Transverse colon (tissue), 4 donors: ENCODE results near the gene TCF7L2. TPM values are rescaled to one million over a fixed set of nuclear protein-coding genes. Genes with fewer than 3 reads are reported as not detected.

Experiments used
- DNase-seq: peaks from one replicate; pipeline ENCODE4 v3.0.0-alpha.2; 2019
- H3K27ac ChIP-seq, 4 donors: fragments of 200-600 bp; sonication (generic); 2 replicates each; pipeline ENCODE4 v1.5.1; 2016 to 2018; ENCODE audit warnings: inconsistent platforms in 4 of 4
- H3K27me3 ChIP-seq: fragments of 200-600 bp; sonication (generic); 2 replicates; pipeline ENCODE4 v1.5.1; 2017; ENCODE audit warnings: inconsistent platforms
- H3K36me3 ChIP-seq, 4 donors: fragments of 200-600 bp; sonication (generic); 2 replicates each; pipeline ENCODE4 v1.5.1; 2017 to 2019; ENCODE audit warnings: inconsistent platforms in 4 of 4
- H3K4me1 ChIP-seq, 4 donors: fragments of 200-600 bp; sonication (generic); 2 replicates each; pipeline ENCODE4 v1.5.1; 2017 to 2020; ENCODE audit warnings: inconsistent platforms in 4 of 4
- H3K4me3 ChIP-seq, 4 donors: fragments of 200-600 bp; sonication (generic); 1 replicate in 1 of 4; 2 replicates in 3 of 4; pipeline versions ENCODE4 v1.5.1 to v1.6.1; 2017 to 2019; ENCODE audit warnings: inconsistent platforms in 4 of 4
- H3K9me3 ChIP-seq, 2 donors: fragments of 200-600 bp; sonication (generic); 2 replicates each; pipeline ENCODE4 v1.5.1; 2017 to 2019; ENCODE audit warnings: inconsistent platforms in 2 of 2
- CTCF ChIP-seq, 5 experiments: fragments of 200-600 bp in 3 of 5; fragments of 450-650 bp in 2 of 5; sonication (generic) in 3 of 5; IDR thresholded peaks; 1 replicate in 2 of 5; 2 replicates in 3 of 5; pipeline ENCODE4 v1.5.1; 2016 to 2017; ENCODE audit warnings: antibody characterized with exemption in 5 of 5, inconsistent platforms in 3 of 5, mild to moderate bottlenecking in 2 of 5, moderate library complexity in 1 of 5
- EP300 ChIP-seq: sonication (generic); formaldehyde crosslinking; IDR thresholded peaks from one replicate; pipeline ENCODE4 v1.6.1; 2017; ENCODE audit warnings: antibody characterized with exemption, low read depth
- POLR2A ChIP-seq: fragments of 450-650 bp; IDR thresholded peaks from one replicate; pipeline ENCODE4 v1.6.1; 2016; ENCODE audit warnings: antibody characterized with exemption, mild to moderate bottlenecking, moderate library complexity
- POLR2AphosphoS5 ChIP-seq, 3 donors: sonication (generic); formaldehyde crosslinking; IDR thresholded peaks; one replicate each; pipeline ENCODE4 v1.6.1; 2016; ENCODE audit warnings: antibody characterized with exemption in 3 of 3
- WGBS, 2 donors: methylation state at CpG; one replicate each; pipeline ENCODE4 v1.1.5; 2018; ENCODE audit warnings: low coverage in 1 of 2; 5-methylcytosine and 5-hydroxymethylcytosine counted together
- in situ Hi-C, 4 donors: fragments of 200-750 bp; cut with MboI; loops; one replicate each; pipeline versions ENCODE4 v1.15.0 to v1.15.1; 2017; ENCODE audit warnings: low sequenced_read_pairs in 3 of 4, low pct_ligation_motif_present in 1 of 4, low pct_unique_long_range_greater_than_20kb in 1 of 4
- intact Hi-C: fragments of 100-400 bp; cut with DNase I; formaldehyde crosslinking; loops from one replicate; pipeline ENCODE4 v1.15.1; 2023; ENCODE audit warnings: low total_unique reads
- total RNA-seq, 4 donors: library from RNA; depleted of rRNA; stranded (reverse); fragments of >200 nt; gene quantifications; one replicate each; pipeline ENCODE4 v1.1.0, GENCODE V29; 2016

The TCF7L2 gene
- total RNA-seq, 4 donors from 2014 or later = 84.6 to 249 (median 137) TPM

- Histone ChIP-seq H3K27ac (no peak overlapping the region), H3K9me3 (no peaks in the 10 kb centered on the region), H3K27me3 (no peaks in the 10 kb centered on the region), H3K4me3 (no peak overlapping the region), H3K36me3 (no peaks in the 10 kb centered on the region), H3K4me1 (peaks cover 7 to 43% (median 15%) of the 10 kb centered on the region in 4 donors)
- TF ChIP-seq POLR2A (no peak), CTCF (IDR thresholded peaks at IDR 0.05) (no peak), POLR2AphosphoS5 (IDR thresholded peaks at IDR 0.05) (no peak), EP300 (no peak)
- 78 to 85% methylated on average over 4 to 5 of the region's 5 CpGs for WGBS, 2 donors
- no peak for DNase-seq
- intact Hi-C loops (loop anchor here (10.0 kb wide), 2 partner anchors 225 to 255 kb away; no protein-coding TSS in a partner anchor), in situ Hi-C loops (no loop called here)
Observed at GRCh38 chr10:113130014-113130641, 180.1 kb downstream of the TCF7L2 start.

GRCh38 chr10:113131613-113132261 is 181.7 kb downstream of the TCF7L2 start:
- no peaks in the 10 kb centered on the region for H3K36me3 ChIP-seq
- in situ Hi-C loops (no loop called here), intact Hi-C loops (loop anchor here (10.0 kb wide), 2 partner anchors 223 to 253 kb away; no protein-coding TSS in a partner anchor)
- no peak overlapping the region for H3K4me3 ChIP-seq
- H3K4me1 ChIP-seq = peaks cover 4 to 30% (median 11%) of the 10 kb centered on the region in 4 donors
- H3K27me3 ChIP-seq = no peaks in the 10 kb centered on the region
- H3K27ac ChIP-seq = peak overlapping the region; percentile 43 to 61 (median 49)
- DNase-seq = no peak
- H3K9me3 ChIP-seq = no peaks in the 10 kb centered on the region
- 61 to 74% methylated on average over 7 to 10 of the region's 10 CpGs for WGBS, 2 donors
- TF ChIP-seq POLR2AphosphoS5 (IDR thresholded peaks at IDR 0.05) (peak in 1 of 3 donors; percentile 22), POLR2A (no peak), CTCF (IDR thresholded peaks at IDR 0.05) (no peak)

- H3K9me3 ChIP-seq = no peaks in the 10 kb centered on the region
- WGBS, 2 donors = 60 to 68% methylated on average over 11 of the region's 11 CpGs
- intact Hi-C loops = loop anchor here (10.0 kb wide), 2 partner anchors 222 to 252 kb away; no protein-coding TSS in a partner anchor
- peaks cover 4 to 22% (median 11%) of the 10 kb centered on the region in 4 donors for H3K4me1 ChIP-seq
- DNase-seq = no peak
- H3K36me3 ChIP-seq = no peaks in the 10 kb centered on the region
- H3K27ac ChIP-seq = peak overlapping the region; percentile 43 to 61 (median 49)
- H3K4me3 ChIP-seq = no peak overlapping the region
- in situ Hi-C loops = no loop called here
- H3K27me3 ChIP-seq = no peaks in the 10 kb centered on the region
- TF ChIP-seq POLR2A (no peak), POLR2AphosphoS5 (IDR thresholded peaks at IDR 0.05) (peak in 2 of 3 donors; percentile 17 to 19)
Observed at GRCh38 chr10:113132591-113133121, 182.6 kb downstream of the TCF7L2 start.

- H3K27ac ChIP-seq = peak overlapping the region; percentile 43 to 61 (median 49)
- 62 to 77% methylated on average over 6 to 10 of the region's 10 CpGs for WGBS, 2 donors
- in situ Hi-C loops = no loop called here
Observed at GRCh38 chr10:113133497-113134115, 183.6 kb downstream of the TCF7L2 start.

More at GRCh38 chr10:113133497-113134115, 183.6 kb downstream of the TCF7L2 start:
- H3K4me3 ChIP-seq = no peak overlapping the region
- peaks cover 7 to 25% (median 13%) of the 10 kb centered on the region in 4 donors for H3K4me1 ChIP-seq
- H3K9me3 ChIP-seq = no peaks in the 10 kb centered on the region
- intact Hi-C loops = loop anchor here (10.0 kb wide), 2 partner anchors 221 to 251 kb away; no protein-coding TSS in a partner anchor
- H3K27me3 ChIP-seq = no peaks in the 10 kb centered on the region
- no peaks in the 10 kb centered on the region for H3K36me3 ChIP-seq
- no peak for DNase-seq
- TF ChIP-seq EP300 (no peak), POLR2A (no peak), CTCF (IDR thresholded peaks at IDR 0.05) (no peak), POLR2AphosphoS5 (IDR thresholded peaks at IDR 0.05) (no peak)
